ENCODE measurements around the gene PRKCSH.

DNA sequence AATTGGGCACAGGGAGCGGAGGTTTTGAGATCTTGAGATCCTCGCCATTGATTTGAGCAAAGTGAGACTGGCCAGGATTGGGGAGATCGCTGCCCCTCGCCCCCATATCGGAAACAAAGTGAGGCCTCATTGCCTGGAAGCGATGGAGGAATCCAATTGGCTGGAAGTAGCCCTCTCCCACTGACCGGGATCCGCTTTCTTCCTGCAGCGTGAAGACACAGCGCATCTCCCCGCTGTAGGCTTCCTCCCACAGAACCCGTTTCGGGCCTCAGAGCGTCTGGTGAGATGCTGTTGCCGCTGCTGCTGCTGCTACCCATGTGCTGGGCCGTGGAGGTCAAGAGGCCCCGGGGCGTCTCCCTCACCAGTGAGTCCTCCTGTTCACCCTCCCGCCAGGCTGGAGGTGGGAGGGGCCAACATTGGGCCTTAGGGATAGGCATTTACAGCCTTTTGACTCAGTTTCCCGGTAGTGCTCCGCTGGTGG lies 438 bp downstream of the PRKCSH start:
- TF ChIP-seq, protein P1, sequence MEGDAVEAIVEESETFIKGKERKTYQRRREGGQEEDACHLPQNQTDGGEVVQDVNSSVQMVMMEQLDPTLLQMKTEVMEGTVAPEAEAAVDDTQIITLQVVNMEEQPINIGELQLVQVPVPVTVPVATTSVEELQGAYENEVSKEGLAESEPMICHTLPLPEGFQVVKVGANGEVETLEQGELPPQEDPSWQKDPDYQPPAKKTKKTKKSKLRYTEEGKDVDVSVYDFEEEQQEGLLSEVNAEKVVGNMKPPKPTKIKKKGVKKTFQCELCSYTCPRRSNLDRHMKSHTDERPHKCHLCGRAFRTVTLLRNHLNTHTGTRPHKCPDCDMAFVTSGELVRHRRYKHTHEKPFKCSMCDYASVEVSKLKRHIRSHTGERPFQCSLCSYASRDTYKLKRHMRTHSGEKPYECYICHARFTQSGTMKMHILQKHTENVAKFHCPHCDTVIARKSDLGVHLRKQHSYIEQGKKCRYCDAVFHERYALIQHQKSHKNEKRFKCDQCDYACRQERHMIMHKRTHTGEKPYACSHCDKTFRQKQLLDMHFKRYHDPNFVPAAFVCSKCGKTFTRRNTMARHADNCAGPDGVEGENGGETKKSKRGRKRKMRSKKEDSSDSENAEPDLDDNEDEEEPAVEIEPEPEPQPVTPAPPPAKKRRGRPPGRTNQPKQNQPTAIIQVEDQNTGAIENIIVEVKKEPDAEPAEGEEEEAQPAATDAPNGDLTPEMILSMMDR (conservative IDR thresholded peaks at IDR 0.05; ENCODE audit: low read length): no peak
- TF ChIP-seq EZH2phosphoT487 (IDR thresholded peaks at IDR 0.05; ENCODE audit: borderline replicate concordance, low read depth, low read length): no peak
